WTC11 (cell line): ENCODE measurements around the gene HBD.

ENCODE experiments used
- CBFB ChIP-seq: sonication (generic); formaldehyde crosslinking; IDR thresholded peaks from 2 replicates; pipeline ENCODE4 v1.8.1; 2022; ENCODE audit warnings: mild to moderate bottlenecking, low read depth, missing genetic modification reagents
- ESRRA ChIP-seq: sonication (generic); formaldehyde crosslinking; IDR thresholded peaks from 2 replicates; pipeline ENCODE4 v1.8.1; 2022; ENCODE audit warnings: mild to moderate bottlenecking, missing genetic modification reagents, borderline replicate concordance
- FOXJ3 ChIP-seq: sonication (generic); formaldehyde crosslinking; IDR thresholded peaks from 2 replicates; pipeline ENCODE4 v1.9.0; 2021; ENCODE audit warnings: missing genetic modification reagents, mild to moderate bottlenecking, borderline replicate concordance
- IRF2 ChIP-seq: sonication (generic); formaldehyde crosslinking; IDR thresholded peaks from 2 replicates; pipeline ENCODE4 v1.8.0; 2022; ENCODE audit warnings: low read depth, missing genetic modification reagents, borderline replicate concordance
- MYBL2 ChIP-seq: sonication (generic); formaldehyde crosslinking; IDR thresholded peaks from 2 replicates; pipeline ENCODE4 v1.8.1; 2023; ENCODE audit warnings: mild to moderate bottlenecking, moderate library complexity, missing genetic modification reagents
- NR3C1 ChIP-seq: sonication (generic); formaldehyde crosslinking; conservative IDR thresholded peaks from 2 replicates; pipeline ENCODE4 v1.8.1; 2023; ENCODE audit warnings: low read depth, mild to moderate bottlenecking, missing genetic modification reagents
- SOX15 ChIP-seq: fragments of 250-450 bp; sonication (Bioruptor Pico); IDR thresholded peaks from 2 replicates; pipeline ENCODE4 v1.9.0; 2021; ENCODE audit warnings: mild to moderate bottlenecking
- TEAD1 ChIP-seq: sonication (generic); formaldehyde crosslinking; IDR thresholded peaks from 2 replicates; pipeline ENCODE4 v1.8.0; 2022; ENCODE audit warnings: mild to moderate bottlenecking, missing genetic modification reagents
- ZNF121 ChIP-seq: sonication (generic); formaldehyde crosslinking; IDR thresholded peaks from 2 replicates; pipeline ENCODE4 v1.8.0; 2023; ENCODE audit warnings: missing genetic modification reagents
- TF ChIP-seq, protein P1 (sequence below): fragments of 200-600 bp; IDR thresholded peaks from 2 replicates; pipeline ENCODE4 v1.8.0; 2022; ENCODE audit warnings: antibody characterized with exemption
- TF ChIP-seq, protein P2 (sequence below): sonication (generic); formaldehyde crosslinking; IDR thresholded peaks from 2 replicates; pipeline ENCODE4 v1.8.1; 2022; ENCODE audit warnings: missing genetic modification reagents, borderline replicate concordance
- TF ChIP-seq, protein P3 (sequence below): sonication (generic); formaldehyde crosslinking; conservative IDR thresholded peaks from 2 replicates; pipeline ENCODE4 v1.8.1; 2022; ENCODE audit warnings: mild to moderate bottlenecking, missing genetic modification reagents
- TF ChIP-seq, protein P4 (sequence below): sonication (generic); formaldehyde crosslinking; IDR thresholded peaks from 2 replicates; pipeline ENCODE4 v1.8.1; 2023; ENCODE audit warnings: mild to moderate bottlenecking, missing genetic modification reagents, moderate library complexity

DNA sequence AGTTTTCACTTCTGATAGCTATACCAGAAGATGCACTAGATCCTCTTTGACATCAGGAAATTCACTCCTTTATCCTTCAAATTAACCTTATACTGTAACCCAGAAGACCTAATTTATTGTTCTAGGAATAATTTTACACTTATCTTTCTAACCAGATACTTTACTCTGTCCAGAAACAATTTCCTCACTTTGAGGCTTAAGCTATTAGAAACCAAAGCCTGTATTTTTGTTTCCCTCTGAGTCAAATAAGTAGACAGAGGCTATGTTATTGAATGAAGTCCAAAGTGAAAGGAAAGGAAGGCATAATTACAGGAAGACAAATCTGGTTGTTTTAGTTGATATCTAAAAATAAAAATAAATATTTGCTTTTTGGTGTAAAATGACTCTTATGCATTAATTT, 36.0 kb downstream of the HBD start:
- TF ChIP-seq ESRRA (CRISPR knock-in tag): no peak
- no peak for TF ChIP-seq SOX15 (CRISPR knock-in tag)
- TF ChIP-seq NR3C1 (CRISPR knock-in tag): no peak
- TF ChIP-seq, protein P1, sequence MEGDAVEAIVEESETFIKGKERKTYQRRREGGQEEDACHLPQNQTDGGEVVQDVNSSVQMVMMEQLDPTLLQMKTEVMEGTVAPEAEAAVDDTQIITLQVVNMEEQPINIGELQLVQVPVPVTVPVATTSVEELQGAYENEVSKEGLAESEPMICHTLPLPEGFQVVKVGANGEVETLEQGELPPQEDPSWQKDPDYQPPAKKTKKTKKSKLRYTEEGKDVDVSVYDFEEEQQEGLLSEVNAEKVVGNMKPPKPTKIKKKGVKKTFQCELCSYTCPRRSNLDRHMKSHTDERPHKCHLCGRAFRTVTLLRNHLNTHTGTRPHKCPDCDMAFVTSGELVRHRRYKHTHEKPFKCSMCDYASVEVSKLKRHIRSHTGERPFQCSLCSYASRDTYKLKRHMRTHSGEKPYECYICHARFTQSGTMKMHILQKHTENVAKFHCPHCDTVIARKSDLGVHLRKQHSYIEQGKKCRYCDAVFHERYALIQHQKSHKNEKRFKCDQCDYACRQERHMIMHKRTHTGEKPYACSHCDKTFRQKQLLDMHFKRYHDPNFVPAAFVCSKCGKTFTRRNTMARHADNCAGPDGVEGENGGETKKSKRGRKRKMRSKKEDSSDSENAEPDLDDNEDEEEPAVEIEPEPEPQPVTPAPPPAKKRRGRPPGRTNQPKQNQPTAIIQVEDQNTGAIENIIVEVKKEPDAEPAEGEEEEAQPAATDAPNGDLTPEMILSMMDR: no peak
- TF ChIP-seq CBFB (CRISPR knock-in tag): no peak
- TF ChIP-seq, protein P2, sequence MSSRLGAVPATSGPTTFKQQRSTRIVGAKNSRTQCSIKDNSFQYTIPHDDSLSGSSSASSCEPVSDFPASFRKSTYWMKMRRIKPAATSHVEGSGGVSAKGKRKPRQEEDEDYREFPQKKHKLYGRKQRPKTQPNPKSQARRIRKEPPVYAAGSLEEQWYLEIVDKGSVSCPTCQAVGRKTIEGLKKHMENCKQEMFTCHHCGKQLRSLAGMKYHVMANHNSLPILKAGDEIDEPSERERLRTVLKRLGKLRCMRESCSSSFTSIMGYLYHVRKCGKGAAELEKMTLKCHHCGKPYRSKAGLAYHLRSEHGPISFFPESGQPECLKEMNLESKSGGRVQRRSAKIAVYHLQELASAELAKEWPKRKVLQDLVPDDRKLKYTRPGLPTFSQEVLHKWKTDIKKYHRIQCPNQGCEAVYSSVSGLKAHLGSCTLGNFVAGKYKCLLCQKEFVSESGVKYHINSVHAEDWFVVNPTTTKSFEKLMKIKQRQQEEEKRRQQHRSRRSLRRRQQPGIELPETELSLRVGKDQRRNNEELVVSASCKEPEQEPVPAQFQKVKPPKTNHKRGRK (CRISPR knock-in tag): no peak
- TF ChIP-seq, protein P3, sequence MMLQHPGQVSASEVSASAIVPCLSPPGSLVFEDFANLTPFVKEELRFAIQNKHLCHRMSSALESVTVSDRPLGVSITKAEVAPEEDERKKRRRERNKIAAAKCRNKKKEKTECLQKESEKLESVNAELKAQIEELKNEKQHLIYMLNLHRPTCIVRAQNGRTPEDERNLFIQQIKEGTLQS (CRISPR knock-in tag): no peak
- TF ChIP-seq, protein P4, sequence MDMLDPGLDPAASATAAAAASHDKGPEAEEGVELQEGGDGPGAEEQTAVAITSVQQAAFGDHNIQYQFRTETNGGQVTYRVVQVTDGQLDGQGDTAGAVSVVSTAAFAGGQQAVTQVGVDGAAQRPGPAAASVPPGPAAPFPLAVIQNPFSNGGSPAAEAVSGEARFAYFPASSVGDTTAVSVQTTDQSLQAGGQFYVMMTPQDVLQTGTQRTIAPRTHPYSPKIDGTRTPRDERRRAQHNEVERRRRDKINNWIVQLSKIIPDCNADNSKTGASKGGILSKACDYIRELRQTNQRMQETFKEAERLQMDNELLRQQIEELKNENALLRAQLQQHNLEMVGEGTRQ (CRISPR knock-in tag): no peak
- no peak for TF ChIP-seq ZNF121 (CRISPR knock-in tag)
- no peak for TF ChIP-seq FOXJ3 (CRISPR knock-in tag)
- TF ChIP-seq MYBL2 (CRISPR knock-in tag): no peak
- no peak for TF ChIP-seq IRF2 (CRISPR knock-in tag)
- TF ChIP-seq TEAD1: no peak
